Measurements from ENCODE around the gene FLOT2. TPM values are rescaled to one million over a fixed set of nuclear protein-coding genes. Genes with fewer than 3 reads are reported as not detected.
"Not testable (repeated sequence)": the region's sequence is repeated elsewhere in the genome, so short reads cannot be mapped to it uniquely, and the experiment has no call there.

The FLOT2 gene
- total and polyA plus RNA-seq, 3 experiments from 2014 or later = 113 to 268 (median 115) TPM

DNA sequence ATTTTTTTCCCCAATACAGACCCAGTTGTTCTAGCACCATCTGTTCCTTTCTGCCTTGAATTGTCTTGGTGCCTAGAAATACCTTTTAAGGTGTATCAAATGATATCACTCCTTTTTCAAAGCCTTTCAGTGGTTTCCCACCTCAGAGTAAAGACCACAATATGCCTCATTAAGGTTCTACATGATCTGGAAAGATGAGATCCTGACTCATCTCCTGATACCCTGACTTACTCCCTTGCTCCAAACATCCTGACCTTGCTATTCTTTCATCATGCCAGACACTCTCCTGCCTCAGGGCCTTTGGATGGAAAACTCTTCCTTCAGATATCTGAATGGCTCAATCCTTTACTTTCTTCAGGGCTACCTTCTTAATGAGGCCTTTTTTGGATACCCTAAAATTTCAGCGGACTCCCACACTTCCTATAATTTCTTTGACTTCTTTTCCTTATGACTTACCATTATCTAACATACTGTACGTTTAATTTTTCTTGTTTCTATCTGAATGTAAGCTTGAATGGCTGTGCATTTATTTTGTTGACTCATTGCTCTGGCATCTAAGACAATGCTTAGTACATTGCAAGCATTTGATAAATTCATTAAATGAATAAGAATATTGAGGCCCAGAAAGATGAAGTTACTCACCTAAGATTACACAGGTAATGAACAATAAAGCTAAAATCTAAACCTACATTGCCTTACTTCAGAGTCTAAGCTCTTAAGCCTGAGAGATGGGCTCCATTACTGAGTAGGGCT lies 19.2 kb downstream of the FLOT2 start:
- Histone ChIP-seq H3K9me3 (ENCODE audit: low read length) (no peaks in the 10 kb centered on the region), H3K4me1 (ENCODE audit: insufficient read depth, low read length) (no peaks in the 10 kb centered on the region), H3K4me3 (ENCODE audit: low read length) (no peak overlapping the region), H3K27ac (ENCODE audit: low read depth, low read length) (no peak overlapping the region), H3K36me3 (ENCODE audit: insufficient read depth, low read length) (peaks cover 45% of the 10 kb centered on the region), H3K27me3 (ENCODE audit: insufficient read depth, low read length, poor library complexity, severe bottlenecking) (no peaks in the 10 kb centered on the region)
- no peak overlapping the region for H3K4me3 Mint-ChIP-seq
- peaks cover 0 to 1% of the 10 kb centered on the region in 2 donors for H3K27me3 Mint-ChIP-seq
- peaks cover 8 to 56% (median 14%) of the 10 kb centered on the region in 3 donors for H3K36me3 Mint-ChIP-seq
- DNase-seq = no peak
- peaks cover 0 to 4% (median 1%) of the 10 kb centered on the region in 3 donors for H3K4me1 Mint-ChIP-seq
- POLR2A ChIA-PET = interaction anchor here (0.7 kb wide), 1 partner anchor 129 kb away, joined by 3 read pairs; no protein-coding TSS in a partner anchor
- H3K9me3 Mint-ChIP-seq = no peaks in the 10 kb centered on the region
- H3K27ac Mint-ChIP-seq = peak overlapping the region in 6 of 8 donors; percentile 10 to 84 (median 26)
- CTCF ChIA-PET = no interaction called here

DNA sequence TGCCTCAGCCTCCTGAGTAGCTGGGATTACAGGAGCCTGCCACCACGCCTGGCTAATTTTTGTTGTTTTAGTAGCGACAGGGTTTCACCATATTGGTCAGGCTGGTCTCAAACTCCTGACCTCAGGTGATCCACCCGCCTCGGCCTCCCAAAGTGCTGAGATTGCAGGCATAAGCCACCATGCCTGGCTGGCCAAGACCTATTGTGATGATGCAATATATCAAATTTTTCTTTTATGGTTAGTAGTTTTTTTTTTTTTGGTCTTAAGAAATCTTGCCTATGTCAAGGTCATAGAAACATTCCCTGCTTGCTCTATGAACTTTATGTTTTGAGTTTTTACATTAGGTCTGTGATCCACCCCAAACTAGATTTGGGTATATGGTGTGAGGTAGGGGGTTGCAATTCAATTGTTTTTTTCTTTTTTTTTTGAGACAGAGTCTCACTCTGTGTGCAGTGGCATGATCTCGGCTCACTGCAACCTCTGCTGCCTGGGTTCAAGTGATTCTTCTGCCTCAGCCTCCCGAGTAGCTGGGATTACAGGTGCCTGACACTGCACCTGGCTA lies 20.3 kb downstream of the FLOT2 start:
- Mint-ChIP-seq H3K36me3 (peaks cover 8 to 45% (median 13%) of the 10 kb centered on the region in 3 donors), H3K27ac (peak overlapping the region in 1 of 8 donors; percentile 54)
- H3K9me3 Mint-ChIP-seq; H3K27ac ChIP-seq (ENCODE audit: low read depth, low read length); H3K4me3 Mint-ChIP-seq; DNase-seq; H3K4me1 Mint-ChIP-seq; H3K4me3 ChIP-seq (ENCODE audit: low read length); H3K27me3 Mint-ChIP-seq; CTCF ChIA-PET; H3K27me3 ChIP-seq (ENCODE audit: insufficient read depth, low read length, poor library complexity, severe bottlenecking); H3K9me3 ChIP-seq (ENCODE audit: low read length); H3K4me1 ChIP-seq (ENCODE audit: insufficient read depth, low read length): not testable (repeated sequence)
- H3K36me3 ChIP-seq (ENCODE audit: insufficient read depth, low read length) = peaks cover 34% of the 10 kb centered on the region
- POLR2A ChIA-PET = interaction anchor here (0.7 kb wide), 1 partner anchor 20 kb away, joined by 6 read pairs; no protein-coding TSS in a partner anchor

DNA sequence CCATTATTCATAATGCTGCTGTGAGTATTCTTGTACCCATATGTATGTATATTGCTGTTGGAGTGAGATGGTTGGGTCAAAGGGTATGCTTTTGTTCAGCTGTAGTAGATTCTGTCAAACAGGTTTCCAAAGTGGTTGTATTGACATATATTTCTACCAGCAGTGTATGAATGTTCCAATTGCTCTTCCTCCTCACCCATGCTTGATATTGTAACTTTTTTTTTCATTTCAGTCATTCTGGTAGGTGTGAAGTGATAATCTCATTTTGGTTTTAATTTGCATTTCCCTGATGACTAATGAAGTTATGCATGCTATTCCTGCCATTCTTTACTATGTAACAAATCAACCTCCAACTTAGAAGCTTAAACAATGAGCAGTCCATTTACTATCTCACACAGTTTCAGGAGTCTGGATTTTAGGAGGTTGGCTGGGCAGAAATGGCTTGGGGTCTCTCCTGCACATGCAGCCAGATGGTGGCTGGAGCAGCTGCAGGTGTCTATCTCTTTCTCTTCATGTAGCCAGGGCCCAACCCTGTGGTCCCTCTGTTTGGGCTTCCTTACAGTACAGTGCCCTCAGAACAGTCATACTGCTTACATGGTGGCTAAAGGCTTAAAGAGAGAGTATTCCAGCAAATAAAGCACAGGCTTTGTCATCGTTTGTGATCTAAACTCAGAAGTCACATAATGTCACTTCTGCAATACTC lies 21.5 kb downstream of the FLOT2 start:
- no peak overlapping the region for H3K4me3 Mint-ChIP-seq
- Histone ChIP-seq H3K27ac (ENCODE audit: low read depth, low read length) (no peak overlapping the region), H3K4me3 (ENCODE audit: low read length) (no peak overlapping the region), H3K4me1 (ENCODE audit: insufficient read depth, low read length) (peaks cover 9% of the 10 kb centered on the region), H3K27me3 (ENCODE audit: insufficient read depth, low read length, poor library complexity, severe bottlenecking) (no peaks in the 10 kb centered on the region), H3K9me3 (ENCODE audit: low read length) (no peaks in the 10 kb centered on the region), H3K36me3 (ENCODE audit: insufficient read depth, low read length) (peaks cover 22% of the 10 kb centered on the region)
- H3K9me3 Mint-ChIP-seq = no peaks in the 10 kb centered on the region
- H3K36me3 Mint-ChIP-seq = peaks cover 8 to 33% (median 13%) of the 10 kb centered on the region in 3 donors
- DNase-seq = no peak
- peaks cover 0 to 1% of the 10 kb centered on the region in 2 donors for H3K27me3 Mint-ChIP-seq
- ChIA-PET POLR2A (no interaction called here), CTCF (no interaction called here)
- peaks cover 5 to 12% (median 5%) of the 10 kb centered on the region in 3 donors for H3K4me1 Mint-ChIP-seq
- H3K27ac Mint-ChIP-seq = peak overlapping the region in 3 of 8 donors; percentile 37 to 77 (median 40)

DNA sequence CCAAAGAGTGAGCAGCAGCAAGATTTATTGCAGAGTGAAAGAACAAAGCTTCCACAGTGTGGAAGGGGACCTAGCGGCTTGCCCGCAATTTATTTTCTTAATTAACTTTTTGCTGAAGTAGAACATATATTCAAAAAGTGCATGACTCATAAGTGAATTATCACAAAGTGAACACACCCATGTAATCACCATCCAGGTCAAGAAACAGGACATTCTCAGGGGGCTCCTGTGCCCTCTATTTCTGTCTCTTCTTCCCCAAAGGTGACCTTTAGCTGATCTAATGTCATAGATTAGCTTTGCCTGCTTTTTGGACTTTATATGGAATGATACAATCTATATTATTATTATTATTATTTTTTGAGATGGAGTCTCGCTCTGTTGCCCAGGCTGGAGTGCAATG lies 22.8 kb downstream of the FLOT2 start:
- no peak overlapping the region for H3K4me3 Mint-ChIP-seq
- Histone ChIP-seq H3K27ac (ENCODE audit: low read depth, low read length) (no peak overlapping the region), H3K27me3 (ENCODE audit: insufficient read depth, low read length, poor library complexity, severe bottlenecking) (no peaks in the 10 kb centered on the region), H3K4me3 (ENCODE audit: low read length) (no peak overlapping the region), H3K36me3 (ENCODE audit: insufficient read depth, low read length) (peaks cover 10% of the 10 kb centered on the region), H3K9me3 (ENCODE audit: low read length) (no peaks in the 10 kb centered on the region), H3K4me1 (ENCODE audit: insufficient read depth, low read length) (peaks cover 12% of the 10 kb centered on the region)
- ChIA-PET POLR2A (no interaction called here), CTCF (no interaction called here)
- no peaks in the 10 kb centered on the region for H3K9me3 Mint-ChIP-seq
- peaks cover 0 to 1% of the 10 kb centered on the region in 2 donors for H3K27me3 Mint-ChIP-seq
- H3K4me1 Mint-ChIP-seq = peaks cover 7 to 14% (median 7%) of the 10 kb centered on the region in 3 donors
- DNase-seq = no peak
- peak overlapping the region in 1 of 8 donors; percentile 3 for H3K27ac Mint-ChIP-seq
- H3K36me3 Mint-ChIP-seq = peaks cover 4 to 20% (median 10%) of the 10 kb centered on the region in 3 donors

DNA sequence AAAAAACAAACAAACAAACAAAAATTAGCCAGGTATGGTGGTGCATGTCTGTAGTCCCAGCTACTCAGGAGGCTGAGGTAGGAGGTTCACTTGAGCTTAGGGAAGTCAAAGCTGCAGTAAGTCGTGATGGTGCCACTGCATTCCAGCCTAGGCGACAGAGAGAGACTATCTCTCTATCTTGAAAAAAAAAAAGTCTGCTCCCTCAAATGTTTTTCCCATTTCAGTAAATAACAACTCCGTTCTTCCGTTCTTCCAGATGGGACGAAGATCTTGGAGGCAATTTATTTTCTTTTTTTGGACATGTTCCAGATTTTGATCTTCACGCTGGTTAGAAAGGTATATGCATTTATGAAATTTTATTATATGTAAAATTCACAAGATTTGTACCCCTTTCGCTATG lies 23.7 kb downstream of the FLOT2 start:
- H3K27ac Mint-ChIP-seq = peak overlapping the region in 1 of 8 donors; percentile 79
- Histone ChIP-seq H3K9me3 (ENCODE audit: low read length) (no peaks in the 10 kb centered on the region), H3K27me3 (ENCODE audit: insufficient read depth, low read length, poor library complexity, severe bottlenecking) (no peaks in the 10 kb centered on the region), H3K27ac (ENCODE audit: low read depth, low read length) (no peak overlapping the region), H3K36me3 (ENCODE audit: insufficient read depth, low read length) (peaks cover under 1% of the 10 kb centered on the region), H3K4me1 (ENCODE audit: insufficient read depth, low read length) (peaks cover 12% of the 10 kb centered on the region), H3K4me3 (ENCODE audit: low read length) (no peak overlapping the region)
- POLR2A ChIA-PET = no interaction called here
- no peak overlapping the region for H3K4me3 Mint-ChIP-seq
- no peaks in the 10 kb centered on the region for H3K9me3 Mint-ChIP-seq
- no peak for DNase-seq
- CTCF ChIA-PET = no interaction called here
- no peaks in the 10 kb centered on the region for H3K27me3 Mint-ChIP-seq
- H3K4me1 Mint-ChIP-seq = peaks cover 7 to 14% (median 7%) of the 10 kb centered on the region in 3 donors
- H3K36me3 Mint-ChIP-seq = peaks cover 4 to 11% (median 6%) of the 10 kb centered on the region in 3 donors

GRCh38 chr17:28871056-28871579 lies 26.4 kb downstream of the FLOT2 start:
- H3K4me3 Mint-ChIP-seq = peak overlapping the region in 2 of 7 donors; percentile 37 to 44
- H3K27me3 Mint-ChIP-seq = no peaks in the 10 kb centered on the region
- no peaks in the 10 kb centered on the region for H3K36me3 ChIP-seq (ENCODE audit: insufficient read depth, low read length)
- no peaks in the 10 kb centered on the region for H3K9me3 Mint-ChIP-seq
- H3K27ac Mint-ChIP-seq = peak overlapping the region; percentile 69 to 96 (median 93)
- H3K4me1 Mint-ChIP-seq = peaks cover 7 to 10% (median 7%) of the 10 kb centered on the region in 3 donors
- ChIA-PET POLR2A (interaction anchor here (0.5 kb wide), 1 partner anchor 23 kb away, joined by 4 read pairs; no protein-coding TSS in a partner anchor), CTCF (interaction anchor here (0.7 to 1.5 kb wide), 6 partner anchors 22 to 144 kb away, joined by 3 to 7 read pairs (median 4); partner anchors contain the start of genes DHRS13 and FLOT2)
- H3K27me3 ChIP-seq (ENCODE audit: insufficient read depth, low read length, poor library complexity, severe bottlenecking) = no peaks in the 10 kb centered on the region
- H3K36me3 Mint-ChIP-seq = no peaks in the 10 kb centered on the region
- no peaks in the 10 kb centered on the region for H3K9me3 ChIP-seq (ENCODE audit: low read length)
- peak overlapping the region; percentile 49 for H3K27ac ChIP-seq (ENCODE audit: low read depth, low read length)
- DNase-seq = peak in 3 of 5 donors; percentile 29 to 50 (median 48)
- H3K4me3 ChIP-seq (ENCODE audit: low read length) = peak overlapping the region; percentile 17
- peaks cover 12% of the 10 kb centered on the region for H3K4me1 ChIP-seq (ENCODE audit: insufficient read depth, low read length)

GRCh38 chr17:28867276-28867675 lies 30.3 kb downstream of the FLOT2 start:
- Histone ChIP-seq H3K9me3 (ENCODE audit: low read length) (no peaks in the 10 kb centered on the region), H3K27ac (ENCODE audit: low read depth, low read length) (peak overlapping the region; percentile 80), H3K27me3 (ENCODE audit: insufficient read depth, low read length, poor library complexity, severe bottlenecking) (no peaks in the 10 kb centered on the region), H3K4me1 (ENCODE audit: insufficient read depth, low read length) (peaks cover 12% of the 10 kb centered on the region), H3K4me3 (ENCODE audit: low read length) (no peak overlapping the region), H3K36me3 (ENCODE audit: insufficient read depth, low read length) (no peaks in the 10 kb centered on the region)
- Mint-ChIP-seq H3K4me3 (no peak overlapping the region), H3K27me3 (no peaks in the 10 kb centered on the region), H3K9me3 (no peaks in the 10 kb centered on the region), H3K36me3 (no peaks in the 10 kb centered on the region), H3K27ac (no peak overlapping the region), H3K4me1 (peaks cover 5 to 10% (median 7%) of the 10 kb centered on the region in 3 donors)
- no peak for DNase-seq
- CTCF ChIA-PET = interaction anchor here (0.9 kb wide), 1 partner anchor 102 kb away, joined by 3 read pairs; no protein-coding TSS in a partner anchor
- POLR2A ChIA-PET = no interaction called here
